Raji (cell line): ENCODE data around the gene MCAT.

Source experiments
- POLR2A ChIP-seq: IDR thresholded peaks from 2 replicates; pipeline ENCODE4 v1.6.1; 2011; ENCODE audit warnings: low read depth, low read length, control low read depth; ENCODE audit not compliant: insufficient read depth

The MCAT gene

DNA sequence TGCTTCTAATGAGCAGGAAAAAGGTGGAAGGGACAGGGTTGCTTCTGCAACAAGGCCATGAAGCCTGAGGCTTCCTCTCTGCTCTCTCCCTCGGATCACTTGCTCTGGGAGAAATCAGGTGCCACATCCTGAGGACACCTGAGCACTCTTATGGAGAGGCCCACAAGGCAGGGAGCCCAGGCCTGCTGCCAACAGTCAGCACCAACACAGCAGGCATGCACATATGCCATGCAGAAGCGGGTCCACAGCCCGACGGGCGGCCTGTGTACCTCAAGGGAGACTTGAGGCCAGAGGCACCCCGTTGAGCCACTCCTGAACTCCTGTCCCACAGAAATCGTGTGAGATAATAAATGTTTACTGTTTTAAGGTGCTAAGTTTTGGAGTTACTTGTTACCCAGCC, 34.3 kb upstream of the MCAT start:
- TF ChIP-seq POLR2A = no peak

DNA sequence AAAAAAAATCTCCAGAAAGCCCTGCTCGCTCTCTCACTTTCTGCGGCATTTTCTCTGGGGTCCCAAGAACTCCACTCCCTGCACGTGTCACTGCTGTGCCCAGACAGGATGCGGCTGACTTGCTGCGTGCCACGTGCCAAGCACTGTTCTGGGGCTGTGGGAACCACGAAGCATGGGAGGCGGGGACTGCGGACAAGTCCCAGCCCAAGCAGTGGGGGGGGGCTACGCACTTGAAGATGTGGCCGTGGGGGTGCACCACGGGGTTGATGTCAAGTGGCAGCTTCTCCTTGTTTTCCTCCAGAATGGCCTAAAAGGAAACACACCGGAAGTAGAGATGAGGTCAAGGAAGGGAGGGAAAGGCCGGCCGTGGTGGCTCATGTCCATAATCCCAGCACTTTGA, 32.9 kb upstream of the MCAT start:
- no peak for TF ChIP-seq POLR2A

DNA sequence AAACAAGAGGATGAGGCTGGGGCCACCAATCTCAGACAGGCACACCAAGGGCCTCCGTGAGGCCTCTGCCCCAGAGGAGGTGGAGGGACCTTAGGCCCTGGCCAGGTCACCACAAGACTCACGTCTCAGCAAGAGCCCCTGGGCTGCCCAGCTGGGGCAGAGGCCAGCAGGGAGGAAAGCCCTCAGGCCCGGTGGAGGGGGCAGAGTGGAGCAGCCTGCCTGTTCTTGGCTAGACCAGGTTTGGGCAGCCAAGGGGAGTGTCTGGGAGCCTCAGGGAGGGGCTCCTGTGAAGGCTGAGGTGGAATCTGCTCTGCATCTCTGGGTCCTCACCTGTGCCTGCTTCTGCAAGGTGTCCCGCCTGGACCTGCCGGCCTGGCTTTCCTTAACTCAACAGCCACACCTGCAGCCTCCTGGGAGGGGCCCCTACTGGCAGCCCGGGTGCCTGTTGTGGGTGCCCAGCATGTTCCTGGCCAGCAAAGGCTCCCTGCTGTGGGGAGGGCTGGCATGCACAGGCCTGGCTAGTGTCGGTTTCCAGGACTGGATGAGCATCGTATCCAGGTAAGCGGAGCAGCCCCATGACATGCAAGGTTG, 31.8 kb upstream of the MCAT start:
- no peak for TF ChIP-seq POLR2A

DNA sequence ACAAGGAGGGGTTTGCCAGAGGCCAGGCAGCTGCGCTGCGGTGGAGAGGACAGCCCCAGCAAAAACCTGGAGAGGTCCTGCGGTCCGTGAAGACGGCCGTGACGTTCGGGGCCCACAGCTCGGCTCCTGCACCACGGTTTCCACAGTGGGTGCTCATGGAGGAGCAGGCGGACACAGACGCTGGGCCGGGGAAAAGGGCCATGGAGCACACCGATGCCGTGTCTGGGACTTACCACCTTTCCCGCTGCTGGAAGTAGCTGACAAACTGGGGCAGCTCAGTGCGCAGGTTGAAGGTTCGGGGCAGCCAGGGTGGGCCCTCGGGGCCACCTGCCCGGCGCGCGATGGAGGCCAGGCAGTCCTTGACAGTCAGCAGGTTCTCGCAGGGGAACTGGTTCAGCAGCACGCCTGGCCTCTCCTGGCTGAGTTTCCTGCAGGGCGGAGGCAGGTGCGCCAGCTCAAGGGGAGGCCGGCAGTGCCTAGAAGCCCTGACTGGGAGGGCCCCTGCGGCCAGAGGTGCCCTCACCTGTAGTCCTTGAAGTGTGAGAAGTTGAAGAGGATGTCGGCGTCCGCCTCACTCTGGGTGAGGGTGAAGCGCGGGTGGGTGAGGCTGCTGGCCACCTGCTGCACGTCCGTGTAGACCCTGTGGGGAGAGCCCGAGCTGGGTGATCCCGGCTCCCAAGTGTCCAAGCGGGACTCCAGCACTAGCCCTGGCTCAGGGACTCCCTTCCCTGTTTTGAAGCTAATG, 30.9 kb upstream of the MCAT start:
- TF ChIP-seq POLR2A = no peak

DNA sequence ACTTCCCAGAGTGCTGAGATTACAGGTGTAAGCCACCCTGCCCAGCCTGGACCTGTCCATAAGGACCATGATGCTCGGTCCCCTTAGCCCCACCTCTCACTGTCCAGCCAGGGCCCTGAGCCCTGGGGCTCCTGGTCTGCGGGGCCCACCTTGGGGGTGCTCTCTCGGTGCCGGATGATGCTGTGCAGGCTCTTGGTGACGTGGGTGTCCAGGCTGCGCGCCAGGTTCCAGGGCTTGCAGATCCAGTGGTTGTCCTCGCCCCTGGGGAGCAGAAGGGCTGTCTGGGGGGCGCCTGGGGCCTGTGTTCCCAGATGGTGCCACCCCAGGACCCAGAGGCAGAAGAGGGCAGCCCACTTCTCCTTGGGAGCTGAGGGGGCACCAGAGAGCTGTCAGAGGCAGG, 30.4 kb upstream of the MCAT start:
- TF ChIP-seq POLR2A = no peak

DNA sequence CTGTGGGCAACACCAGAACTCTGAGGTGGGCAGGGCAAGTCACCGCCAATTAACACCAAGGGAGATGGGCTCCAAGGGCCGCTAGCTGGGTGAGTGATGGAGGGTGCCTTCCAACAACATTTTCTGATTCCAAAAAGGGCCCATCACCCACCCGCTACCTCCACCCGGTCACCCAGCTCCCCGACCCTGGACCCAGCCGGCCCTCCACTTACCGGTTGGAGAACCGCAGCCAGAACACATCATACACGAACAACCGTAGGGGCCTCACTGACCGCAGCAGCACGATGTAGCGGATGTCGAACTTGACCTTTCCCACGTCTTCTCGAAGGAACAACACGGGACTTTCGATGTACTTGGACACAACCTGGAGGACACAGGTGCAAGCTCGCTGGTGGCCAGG, 29.0 kb upstream of the MCAT start:
- no peak for TF ChIP-seq POLR2A

DNA sequence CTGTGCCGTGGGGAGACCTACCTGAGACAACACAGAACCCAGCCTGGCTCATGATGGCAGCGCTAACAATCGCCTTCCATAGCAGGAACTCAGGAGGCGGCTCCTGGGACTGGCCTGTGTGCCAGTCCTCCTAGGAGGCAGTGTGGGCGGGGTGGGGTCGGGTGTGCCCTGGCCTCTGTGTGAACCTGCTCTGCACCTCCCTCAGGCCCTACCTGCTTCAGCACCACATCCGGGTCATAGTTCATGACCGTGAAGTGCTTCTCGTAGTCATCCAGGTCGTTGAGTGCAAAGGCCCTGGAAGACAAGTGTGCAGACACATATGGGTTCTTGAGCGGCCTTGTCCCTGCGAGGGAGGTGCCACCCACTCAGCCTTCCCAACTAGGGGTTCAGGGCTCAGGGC, 28.4 kb upstream of the MCAT start:
- no peak for TF ChIP-seq POLR2A

DNA sequence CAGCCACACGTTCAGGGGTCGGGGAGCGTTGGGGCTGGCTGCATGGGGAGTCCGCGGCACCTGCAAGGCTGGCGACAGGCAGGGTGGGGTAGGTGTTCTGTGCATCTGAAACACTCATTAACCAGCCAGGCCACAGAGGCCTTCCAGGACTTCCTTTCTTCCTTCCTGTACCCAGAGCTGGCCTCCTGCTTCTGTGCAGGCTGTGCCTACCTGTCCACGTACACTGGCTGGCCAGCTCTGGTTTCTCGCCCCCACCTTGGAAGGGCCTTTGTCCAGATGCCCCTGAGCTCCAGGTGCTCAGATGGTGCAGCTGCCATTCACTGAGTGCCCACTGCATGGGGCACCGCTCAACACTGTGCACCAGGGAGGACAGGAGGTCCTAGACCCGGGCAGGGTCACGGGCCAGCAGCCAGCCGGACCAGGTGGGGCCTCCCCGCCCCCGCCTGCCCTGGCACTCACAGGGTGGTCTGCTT, 27.9 kb upstream of the MCAT start:
- no peak for TF ChIP-seq POLR2A

DNA sequence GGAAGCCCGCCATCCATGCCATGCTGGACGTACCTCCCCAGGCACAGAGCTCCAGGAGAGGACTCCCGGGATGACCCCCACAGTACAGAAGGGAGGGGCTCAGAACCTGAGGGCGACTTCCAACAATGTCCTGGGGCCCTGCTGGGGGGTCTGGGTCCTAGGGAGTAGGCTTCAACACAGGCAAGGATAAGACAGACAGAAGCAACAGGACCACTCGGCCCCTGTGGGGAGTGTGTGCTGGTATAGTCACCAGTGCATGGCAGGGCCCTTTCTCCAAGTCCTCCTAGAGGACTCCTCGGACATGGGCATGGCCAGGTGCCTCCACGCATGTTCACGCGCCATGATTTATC, 26.9 kb upstream of the MCAT start:
- TF ChIP-seq POLR2A = no peak

DNA sequence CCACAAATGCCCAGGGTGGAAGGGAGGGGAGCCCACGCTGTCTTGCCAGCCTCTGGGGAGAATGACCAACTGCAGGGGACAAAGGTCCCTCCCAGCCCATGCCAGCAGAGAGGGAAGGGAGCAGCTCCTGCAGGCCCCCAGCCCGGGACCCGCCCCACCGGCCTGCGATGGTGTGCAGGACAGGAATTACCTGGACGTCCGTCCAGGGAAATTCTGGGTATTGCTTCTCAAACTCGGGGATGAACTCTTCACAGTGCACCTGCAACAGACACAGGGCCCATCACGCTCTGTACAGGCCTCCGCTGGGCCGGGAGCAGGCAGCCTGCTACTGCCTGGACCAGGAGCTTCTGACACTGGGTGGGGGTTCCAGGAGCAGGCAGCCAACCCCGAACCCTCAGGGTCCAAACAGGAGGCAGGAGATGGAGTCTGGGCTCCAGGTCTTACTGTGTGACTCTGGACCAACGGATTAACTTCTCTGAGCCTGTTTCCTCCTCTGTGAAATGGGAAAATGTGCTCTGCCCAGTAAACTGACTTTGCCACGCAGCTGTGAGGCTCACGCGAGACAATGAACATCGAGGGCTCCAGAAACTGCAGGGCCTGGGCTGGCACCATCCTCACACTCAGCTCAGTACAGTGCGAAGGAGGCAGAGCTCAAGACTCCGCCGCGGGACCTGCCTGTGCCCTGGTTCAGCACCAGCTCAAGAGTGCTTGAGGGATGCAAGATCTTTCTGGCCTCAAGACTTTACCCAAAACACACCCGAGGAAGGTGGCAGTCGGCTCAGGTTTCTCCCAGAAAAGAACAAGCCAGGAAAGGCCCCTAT, 26.3 kb upstream of the MCAT start:
- TF ChIP-seq POLR2A = no peak

DNA sequence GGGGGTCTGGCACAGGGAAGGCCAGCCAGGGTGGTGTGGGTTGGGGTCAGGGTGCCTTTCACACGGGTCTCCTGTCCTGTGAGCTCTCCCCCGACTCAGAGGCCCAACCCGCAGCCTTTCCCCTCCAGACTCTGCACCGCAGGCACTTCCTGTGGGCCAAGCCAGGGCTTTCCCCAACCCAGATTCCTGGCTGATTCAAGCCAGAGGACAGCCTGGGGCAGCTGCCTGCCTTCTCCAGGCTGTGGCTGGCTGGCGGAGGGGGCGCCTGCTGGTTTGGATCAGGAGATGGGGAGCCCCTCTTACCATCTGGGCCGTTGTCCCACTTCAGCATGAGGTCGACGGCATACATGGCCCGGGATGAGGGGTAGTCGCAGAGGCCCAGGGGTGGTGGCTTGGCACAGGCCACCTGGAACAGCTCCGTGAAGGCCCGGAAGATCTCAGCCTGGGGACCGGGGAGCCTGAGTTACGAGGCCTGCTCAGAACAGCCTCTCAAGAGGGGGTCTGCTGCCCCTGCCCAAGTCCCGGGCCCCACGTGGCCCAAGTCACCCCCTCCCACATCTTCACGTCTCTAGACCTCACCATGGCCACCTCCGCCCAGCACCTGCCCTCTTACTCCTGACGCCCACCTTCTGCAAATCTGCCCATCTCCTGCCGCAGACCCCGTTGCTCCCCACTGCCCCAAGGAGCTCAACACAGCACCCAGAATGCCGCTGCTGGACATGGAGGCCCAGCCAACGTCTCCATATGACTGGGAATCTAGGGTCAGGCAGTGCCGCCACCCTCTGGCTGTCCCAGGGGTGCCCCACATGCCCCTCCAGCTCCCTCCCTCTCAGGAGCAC, 25.5 kb upstream of the MCAT start:
- TF ChIP-seq POLR2A = no peak

DNA sequence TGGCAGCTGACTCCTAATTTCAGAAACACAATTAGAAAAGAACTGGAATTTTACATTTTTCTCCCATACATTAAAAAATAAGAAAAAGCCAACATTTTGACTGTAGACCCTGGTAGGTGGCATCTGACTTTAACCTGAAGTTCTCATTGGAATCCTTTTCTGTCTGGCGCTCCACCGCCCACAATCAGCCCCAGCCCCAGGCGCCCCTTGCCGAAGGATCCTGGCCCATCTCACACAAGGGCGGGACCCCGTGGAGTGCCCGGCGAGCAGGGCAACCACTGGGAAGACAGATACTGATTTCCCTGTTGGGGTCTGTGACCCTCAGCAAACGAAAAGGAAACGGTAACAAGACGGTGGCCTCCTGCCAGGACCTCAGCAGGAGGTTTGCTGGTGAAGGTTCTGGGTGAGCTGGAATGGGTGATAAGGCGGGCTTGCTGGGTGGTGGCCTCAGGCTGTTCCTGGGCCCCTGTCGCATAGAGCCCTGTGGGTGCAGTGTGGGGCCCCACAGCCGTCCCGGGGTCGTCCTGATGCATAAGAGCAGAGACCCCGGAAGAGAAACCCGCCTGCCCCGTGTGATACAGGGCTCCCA, 23.9 kb upstream of the MCAT start:
- TF ChIP-seq POLR2A = no peak

DNA sequence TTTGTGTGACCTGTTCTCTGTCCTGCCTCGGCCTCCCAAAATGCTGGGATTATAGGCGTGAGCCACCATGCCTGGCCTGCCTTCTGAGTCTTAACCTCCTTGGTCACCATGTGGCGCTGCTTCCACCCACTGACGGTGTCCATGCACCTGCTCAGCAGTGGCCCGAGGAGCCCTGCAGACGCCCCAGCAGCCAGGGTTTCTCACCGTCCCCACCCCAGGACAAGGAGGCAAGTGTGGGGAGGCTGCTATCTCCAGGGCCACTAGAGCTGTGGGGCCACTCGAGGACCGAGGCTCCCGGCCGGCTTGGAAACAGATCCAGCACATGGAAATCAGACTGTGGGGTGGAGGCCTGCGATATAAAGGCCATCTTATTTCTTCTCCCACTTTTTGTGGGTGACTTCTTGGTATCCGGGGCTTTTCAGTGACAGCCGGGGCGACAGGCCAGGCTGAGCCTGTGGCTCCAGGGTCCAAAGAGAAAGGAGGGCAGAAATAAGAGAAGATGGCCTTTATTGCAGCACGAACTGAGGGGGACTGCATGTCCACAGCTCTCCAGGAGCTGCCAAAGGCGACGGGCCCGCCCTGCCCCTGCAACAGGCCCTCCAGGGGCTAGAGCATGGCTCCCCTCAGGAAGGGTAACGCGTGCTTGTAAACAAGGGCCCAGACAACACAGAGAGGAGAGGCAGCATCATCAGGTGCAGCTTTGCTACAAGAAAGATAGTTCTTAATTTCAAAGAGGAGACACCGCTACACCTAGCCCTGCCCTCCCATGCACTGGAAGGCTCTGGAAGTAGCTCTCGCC, 23.1 kb upstream of the MCAT start:
- no peak for TF ChIP-seq POLR2A

DNA sequence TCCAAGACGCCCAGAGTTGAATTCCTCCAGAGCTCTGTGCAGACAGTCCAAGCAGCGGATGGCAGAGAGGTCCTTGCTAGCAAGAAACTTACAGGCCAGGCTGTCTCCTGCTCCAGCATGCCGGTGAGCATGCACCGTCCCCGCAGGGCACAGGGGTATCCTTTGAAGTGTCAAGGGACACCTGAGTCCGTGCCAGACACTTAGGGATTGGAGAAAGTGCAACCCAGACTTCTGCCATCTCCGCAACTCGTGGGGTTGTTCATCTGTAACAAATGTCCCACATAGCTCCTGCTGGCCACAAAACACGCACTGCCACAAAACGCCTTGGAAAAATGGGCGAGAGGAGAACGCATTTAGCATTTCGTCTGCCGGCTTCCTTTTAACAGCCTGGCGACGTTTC, 21.4 kb upstream of the MCAT start:
- TF ChIP-seq POLR2A = no peak

DNA sequence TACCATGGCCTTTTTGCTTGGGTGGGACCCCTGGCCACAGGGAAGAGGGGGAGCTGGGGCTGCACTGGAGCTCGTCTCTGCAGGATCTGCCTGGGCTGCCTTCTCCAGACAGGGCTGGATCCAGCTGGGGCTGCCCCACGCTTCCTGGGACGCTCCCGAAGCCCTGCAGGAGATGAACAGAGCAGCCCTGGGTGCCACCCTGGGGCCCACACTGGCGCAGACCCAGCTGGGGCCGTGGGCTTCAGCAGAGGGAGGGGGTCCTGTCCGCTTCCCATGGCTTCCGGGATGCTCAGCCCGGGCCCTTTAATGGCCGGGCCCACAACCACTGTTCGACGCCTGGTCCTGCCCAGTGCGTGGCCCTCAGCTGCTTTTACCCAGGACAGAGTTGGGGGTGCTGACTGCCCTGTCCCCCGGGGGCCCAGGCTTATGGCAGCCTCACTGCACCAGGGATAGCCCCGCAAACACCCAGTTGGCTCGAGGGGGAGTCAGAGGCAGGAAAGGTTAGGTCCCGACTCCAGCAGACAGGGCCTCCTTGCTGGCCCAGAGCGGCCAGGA, 20.1 kb upstream of the MCAT start:
- TF ChIP-seq POLR2A = no peak
